Smooth muscle cell of the brain vasculature (primary cell): ENCODE results near the gene MLXIP.

Experiments
- DNase-seq: peaks from one replicate; pipeline ENCODE4 v3.0.0-alpha.2; 2012; ENCODE audit warnings: low read depth, low spot score

MLXIP gene

GRCh38 chr12:122126342-122126635 is 47.7 kb downstream of the MLXIP start:
- DNase-seq, result no peak

GRCh38 chr12:122126713-122127597 is 48.4 kb downstream of the MLXIP start:
- DNase-seq, result no peak

GRCh38 chr12:122127839-122128238 is 49.3 kb downstream of the MLXIP start:
- no peak for DNase-seq

GRCh38 chr12:122128481-122128880 is 49.9 kb downstream of the MLXIP start:
- DNase-seq, result no peak

GRCh38 chr12:122129131-122129530 is 50.6 kb downstream of the MLXIP start:
- no peak for DNase-seq

GRCh38 chr12:122130150-122130549 is 51.6 kb downstream of the MLXIP start:
- no peak for DNase-seq

- DNase-seq, result no peak
Observed at GRCh38 chr12:122133192-122133950, 54.8 kb downstream of the MLXIP start.

GRCh38 chr12:122135437-122136031 is 57.0 kb downstream of the MLXIP start:
- no peak for DNase-seq

- no peak for DNase-seq
Observed at GRCh38 chr12:122137229-122137628, 58.7 kb downstream of the MLXIP start.

GRCh38 chr12:122137681-122138080 is 59.1 kb downstream of the MLXIP start:
- no peak for DNase-seq

GRCh38 chr12:122138181-122138580 is 59.6 kb downstream of the MLXIP start:
- DNase-seq, result no peak

GRCh38 chr12:122138616-122139015 is 60.1 kb downstream of the MLXIP start:
- DNase-seq, result no peak

GRCh38 chr12:122139266-122139665 is 60.7 kb downstream of the MLXIP start:
- DNase-seq, result no peak

GRCh38 chr12:122139941-122140340 is 61.4 kb downstream of the MLXIP start:
- DNase-seq, result no peak

GRCh38 chr12:122140467-122141257 is 62.1 kb downstream of the MLXIP start:
- DNase-seq, result no peak

- no peak for DNase-seq
Observed at GRCh38 chr12:122141911-122142725, 63.6 kb downstream of the MLXIP start.

GRCh38 chr12:122142857-122143256 is 64.3 kb downstream of the MLXIP start:
- DNase-seq, result no peak

- DNase-seq, result no peak
Observed at GRCh38 chr12:122144885-122145284, 66.3 kb downstream of the MLXIP start.

- no peak for DNase-seq
Observed at GRCh38 chr12:122145505-122146330, 67.2 kb downstream of the MLXIP start.
